ENCODE data around the gene TNRC6A.
"Not testable (repeated sequence)": the region's sequence is repeated elsewhere in the genome, so short reads cannot be mapped to it uniquely, and the experiment has no call there.

Gene TNRC6A

GRCh38 chr16:24728891-24729242 is 584 bp upstream of the TNRC6A start:
- DNase-seq = no peak

DNA sequence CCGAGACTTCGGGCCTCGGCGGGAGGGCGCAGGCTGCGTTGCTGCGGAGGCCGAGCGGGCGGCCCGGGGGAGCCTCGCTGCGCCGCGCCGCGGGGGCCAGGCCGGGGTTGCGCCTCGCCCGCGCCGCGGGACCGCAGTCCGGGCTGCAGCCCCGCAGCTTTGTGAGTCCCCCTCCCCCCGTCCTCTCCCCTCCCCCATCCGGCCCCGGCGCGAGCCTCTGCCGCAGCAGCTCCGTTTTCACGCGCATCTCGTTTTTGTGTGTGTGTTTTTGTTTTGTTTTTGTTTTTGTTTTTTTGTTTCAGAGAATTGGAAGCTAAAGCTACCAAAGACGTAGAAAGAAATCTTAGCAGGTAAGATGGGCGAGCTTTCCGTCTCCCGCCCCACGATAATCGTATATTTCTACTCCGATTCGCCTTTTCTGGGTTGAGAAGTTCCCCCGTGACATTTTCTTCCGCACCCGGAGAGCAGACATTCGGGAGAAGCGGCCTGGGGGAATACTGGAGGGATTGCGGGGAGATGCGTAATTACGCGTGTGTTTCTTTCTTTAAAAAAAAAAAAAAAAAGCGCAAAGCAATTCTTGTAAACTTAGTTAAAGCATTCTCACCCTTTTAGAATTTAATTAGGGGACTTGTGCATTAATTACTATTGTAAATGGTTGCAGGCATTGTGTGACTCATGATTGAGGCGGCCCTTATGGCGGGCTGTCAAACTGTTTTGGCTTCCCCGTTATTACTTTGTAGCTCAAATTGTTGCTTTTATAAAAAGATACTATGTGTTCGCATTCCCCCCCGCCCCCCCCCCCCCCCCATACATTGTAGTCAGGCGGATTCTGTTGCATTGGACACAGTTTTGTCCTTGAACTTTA is 732 bp downstream of the TNRC6A start:
- DNase-seq = peak; percentile 42

GRCh38 chr16:24730914-24731313 is 1.5 kb downstream of the TNRC6A start:
- DNase-seq = no peak

DNA sequence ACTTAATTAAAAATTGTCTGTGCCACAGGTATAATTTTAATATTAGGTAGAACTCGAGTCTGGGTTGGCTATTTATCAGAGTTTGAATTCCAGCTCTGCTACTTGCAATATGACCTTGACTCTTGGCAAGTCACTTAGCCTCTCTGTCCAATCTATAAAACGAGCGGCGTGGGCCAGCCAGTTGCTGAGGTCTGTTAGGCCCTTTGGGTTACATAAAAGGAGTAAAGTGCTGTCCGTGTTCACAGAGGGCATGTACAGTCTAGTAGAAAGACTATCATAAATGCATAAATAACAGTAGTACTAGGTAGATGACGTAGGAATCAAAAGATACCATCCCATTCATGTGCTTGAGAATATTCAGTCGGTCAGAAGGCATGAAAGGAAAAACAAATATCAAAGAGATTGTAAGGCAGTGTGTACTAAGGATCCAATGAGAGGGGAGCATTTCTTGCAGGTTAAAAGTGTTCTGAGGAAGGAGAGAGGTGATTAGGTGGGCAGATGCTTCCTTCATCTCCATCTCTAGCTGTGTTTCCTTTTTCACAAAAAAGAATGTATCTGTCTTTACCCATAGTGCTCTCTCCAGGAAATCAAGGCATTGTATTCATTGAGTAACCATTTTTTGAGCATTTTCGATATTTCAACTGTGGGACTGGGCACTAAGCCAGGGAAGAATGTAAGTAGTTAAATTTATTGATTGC is 2.4 kb downstream of the TNRC6A start:
- no peak for DNase-seq

GRCh38 chr16:24734382-24734781 is 4.9 kb downstream of the TNRC6A start:
- no peak for DNase-seq

DNA sequence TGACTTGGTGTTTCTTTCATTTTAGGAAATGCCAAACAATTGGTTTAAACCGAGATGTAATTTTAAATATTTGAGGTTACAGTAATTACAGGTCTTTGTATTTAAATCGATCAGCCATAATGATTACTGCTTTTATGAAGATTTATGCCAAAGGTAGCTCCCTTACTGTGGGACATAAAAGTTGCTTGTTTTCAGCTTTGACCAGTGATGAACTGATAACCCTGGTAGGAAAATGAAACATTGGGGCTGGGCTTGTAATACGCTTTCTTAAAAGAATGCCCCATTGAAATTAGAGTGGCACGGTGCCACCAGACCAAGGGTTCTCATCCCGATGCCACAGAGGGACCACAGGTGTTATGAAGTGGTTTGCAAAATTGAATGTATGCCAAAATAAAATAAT is 7.3 kb downstream of the TNRC6A start:
- DNase-seq = peak; percentile 21

GRCh38 chr16:24737391-24737871 is 8.0 kb downstream of the TNRC6A start:
- no peak for DNase-seq

DNA sequence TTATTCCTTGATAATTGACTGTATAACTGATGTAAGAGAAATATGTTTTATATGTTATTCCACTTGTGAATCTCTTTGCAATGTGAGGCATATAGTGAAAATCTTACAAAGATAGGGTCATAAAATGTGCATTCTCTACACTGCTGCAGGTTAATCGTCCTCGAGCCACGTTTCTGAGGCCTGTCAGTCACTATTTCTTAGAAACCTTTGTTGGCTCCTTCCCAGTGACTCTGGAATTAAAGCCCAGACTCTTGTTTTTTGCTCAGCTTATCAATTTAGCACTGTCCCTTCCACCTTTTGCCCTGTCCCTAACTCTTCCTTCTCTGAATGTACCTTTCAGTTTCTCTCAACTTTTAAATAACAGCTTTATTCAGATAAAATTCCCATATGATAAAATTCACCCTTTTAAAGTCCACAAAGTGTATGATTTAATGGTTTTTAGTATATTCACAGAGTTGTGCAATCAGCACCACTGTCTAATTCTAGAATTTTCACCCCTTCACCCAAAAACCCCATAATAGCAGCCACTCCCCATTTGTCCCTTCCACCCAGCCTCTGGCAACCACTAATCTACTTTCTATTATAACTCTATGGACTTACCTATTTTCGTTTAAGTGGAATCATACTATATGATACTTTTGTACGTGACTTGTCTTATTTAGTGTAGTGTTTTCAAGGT is 8.6 kb downstream of the TNRC6A start:
- DNase-seq = no peak

- no peak for DNase-seq
These were observed 9.4 kb downstream of the TNRC6A start for GRCh38 chr16:24738895-24739294.

- no peak for DNase-seq
These were observed 12.4 kb downstream of the TNRC6A start for GRCh38 chr16:24741862-24742261.

GRCh38 chr16:24742610-24743009 is 13.2 kb downstream of the TNRC6A start:
- not testable (repeated sequence) for DNase-seq

DNA sequence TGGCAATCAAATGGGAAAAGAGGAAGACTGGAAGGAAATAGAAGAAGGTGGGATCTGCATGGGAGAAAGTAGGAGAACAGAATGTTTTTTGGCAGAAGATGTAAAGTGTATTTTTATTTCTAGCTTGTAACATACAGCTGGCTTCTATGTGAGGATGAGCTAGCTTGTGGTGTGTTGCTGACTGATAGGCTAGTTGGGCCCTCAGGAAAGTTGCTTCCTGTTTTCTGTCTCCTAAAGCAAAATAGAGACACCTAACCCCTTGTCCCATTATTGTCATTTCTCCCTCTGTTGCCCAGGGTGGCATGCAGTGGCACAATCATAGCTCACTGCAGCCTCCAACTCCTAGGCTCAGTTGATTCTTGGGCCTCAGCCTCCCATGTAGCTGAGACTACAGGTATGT is 15.9 kb downstream of the TNRC6A start:
- no peak for DNase-seq

DNA sequence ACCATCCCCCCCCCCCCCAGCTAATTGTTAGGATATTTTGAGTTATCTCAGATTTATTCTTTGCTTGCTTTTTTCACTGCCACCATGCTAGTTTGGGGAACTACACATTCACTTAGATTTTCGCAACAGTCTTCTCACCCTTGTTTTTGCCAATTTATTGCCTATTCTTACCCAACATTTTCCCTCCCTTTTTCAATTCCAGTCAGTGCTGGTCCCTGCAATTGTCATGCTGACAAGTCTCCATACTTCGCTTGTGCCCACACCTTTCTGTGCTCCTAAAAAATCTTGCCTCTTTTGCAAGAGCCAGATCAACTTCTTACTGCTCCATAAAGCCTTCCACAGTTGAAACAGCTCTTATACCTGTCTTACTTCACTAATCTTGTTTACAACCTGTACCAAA is 16.3 kb downstream of the TNRC6A start:
- DNase-seq = no peak

GRCh38 chr16:24747441-24747840 is 18.0 kb downstream of the TNRC6A start:
- no peak for DNase-seq

DNA sequence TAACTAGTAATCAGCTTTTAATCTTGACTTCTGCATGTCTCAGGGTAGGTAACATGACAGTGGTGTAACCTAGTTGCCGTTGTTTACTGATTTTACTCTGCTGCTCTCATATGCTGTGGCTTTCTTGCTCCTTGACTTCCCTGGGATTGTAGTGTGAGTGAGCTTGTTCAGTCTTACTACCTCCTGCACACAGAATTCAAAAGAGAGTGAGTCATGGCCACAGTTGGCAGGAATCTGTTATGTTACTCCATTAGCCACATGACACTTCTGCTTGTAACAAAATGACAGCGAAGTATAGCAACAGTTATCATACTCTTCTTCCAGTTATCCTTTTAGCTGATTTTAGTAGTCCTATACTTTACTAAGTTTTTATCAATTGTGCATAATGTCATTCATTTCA is 18.8 kb downstream of the TNRC6A start:
- DNase-seq = no peak

GRCh38 chr16:24749310-24749709 is 19.9 kb downstream of the TNRC6A start:
- no peak for DNase-seq

GRCh38 chr16:24749872-24750271 is 20.4 kb downstream of the TNRC6A start:
- DNase-seq = not testable (repeated sequence)

- no peak for DNase-seq
These were observed 23.5 kb downstream of the TNRC6A start for GRCh38 chr16:24753000-24753399.

DNA sequence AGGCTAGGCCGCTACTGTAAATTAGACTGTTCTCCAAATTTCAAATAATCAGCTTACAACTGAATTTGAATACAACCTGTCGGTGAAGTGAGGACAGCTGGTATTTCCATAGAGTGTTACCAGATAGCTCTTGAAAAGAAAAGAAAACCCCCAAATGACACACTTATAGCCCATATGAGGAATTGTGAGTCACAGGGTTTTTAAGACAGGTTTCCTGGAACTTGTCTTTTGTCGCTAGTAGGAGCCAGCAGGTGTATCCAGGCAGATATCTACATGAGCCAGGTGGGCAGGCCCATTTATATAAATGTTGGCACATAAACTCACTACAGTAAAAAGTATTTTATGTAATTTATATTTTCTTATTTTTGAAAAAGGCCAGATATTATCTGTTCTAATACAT is 24.0 kb downstream of the TNRC6A start:
- DNase-seq = no peak

- DNase-seq = no peak
These were observed 25.1 kb downstream of the TNRC6A start for GRCh38 chr16:24754543-24754942.

DNA sequence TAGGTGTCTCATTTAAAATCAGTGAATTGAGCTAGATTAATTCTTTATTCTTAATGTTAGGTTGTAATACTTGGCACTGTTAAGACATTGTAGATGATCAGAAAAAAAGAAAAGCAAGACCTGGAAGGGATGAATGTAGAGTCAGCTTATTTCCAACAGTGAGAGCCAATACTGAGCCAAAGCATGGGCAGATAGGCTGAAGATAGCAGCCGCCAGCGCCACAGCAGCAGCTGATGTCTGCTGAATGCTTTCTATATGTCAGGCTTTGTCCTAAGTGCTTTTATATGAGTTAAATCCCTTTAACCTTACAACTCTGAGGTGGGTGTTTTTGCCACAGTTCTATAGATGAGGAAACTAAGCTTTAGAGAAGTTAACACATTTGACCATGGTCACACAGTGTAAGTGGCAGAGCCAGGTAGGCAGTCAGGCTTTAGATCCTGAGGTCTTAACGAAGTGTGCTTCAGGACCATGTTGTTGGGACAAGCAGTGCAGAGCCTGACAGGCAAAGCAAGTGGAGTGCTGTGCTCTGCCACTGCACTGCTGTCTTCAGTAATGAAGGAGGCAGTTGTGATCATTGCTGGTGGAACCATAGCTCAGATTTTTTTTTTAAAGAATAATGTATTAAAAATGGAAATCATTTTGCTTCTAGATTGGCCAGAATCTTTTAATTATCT is 25.9 kb downstream of the TNRC6A start:
- no peak for DNase-seq

DNA sequence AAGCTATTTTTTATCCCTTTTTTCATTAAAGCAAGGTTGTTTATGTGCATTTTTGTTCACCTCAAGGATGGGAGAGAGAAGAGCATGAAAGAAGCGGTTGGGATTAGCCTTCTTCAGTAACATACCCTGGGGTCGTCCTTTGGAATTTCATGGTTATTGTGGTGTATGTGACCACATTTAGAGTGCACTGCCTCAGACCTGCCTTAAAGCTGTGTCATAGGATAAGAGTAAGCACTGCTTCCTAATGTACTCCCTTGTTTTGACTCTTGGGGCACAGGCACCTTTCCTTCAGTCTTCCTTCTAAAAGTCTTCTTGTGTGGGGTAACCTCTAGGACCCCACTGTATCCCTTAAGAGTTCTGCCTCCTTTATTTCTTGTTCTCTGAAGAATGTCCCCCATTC is 28.9 kb downstream of the TNRC6A start:
- no peak for DNase-seq

DNA sequence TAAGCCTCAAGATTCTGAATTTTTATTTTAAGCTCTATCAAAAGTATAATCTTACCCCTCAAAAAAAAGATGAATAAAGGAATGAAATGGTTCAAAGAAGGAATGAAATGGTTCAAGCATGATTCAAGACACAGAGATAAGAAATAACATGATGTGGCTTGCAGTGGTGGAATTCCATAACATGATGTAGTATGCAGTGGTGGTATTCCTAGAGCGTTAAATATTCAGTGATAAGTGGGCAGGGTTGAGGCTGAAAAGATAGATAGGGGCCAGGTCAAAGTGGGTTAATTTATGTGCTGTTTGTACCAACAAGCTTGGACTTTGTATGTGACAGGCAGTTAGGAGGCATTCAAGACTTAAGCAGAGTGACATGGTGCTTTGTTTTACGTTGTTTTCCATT is 29.6 kb downstream of the TNRC6A start:
- no peak for DNase-seq
